ENCODE results near the gene MLH1. TPM values are rescaled to one million over a fixed set of nuclear protein-coding genes. Genes with fewer than 3 reads are reported as not detected.

The MLH1 gene
- total and polyA plus RNA-seq, 10 of the 15 experiments (the other 5 are each of a cell fraction or from before 2014, with no cell fraction given) = 58.6 to 109 (median 81.4) TPM

GRCh38 chr3:36992806-36993325, 452 bp upstream of the MLH1 start, which contains the start of gene EPM2AIP1 (continued):
- TF ChIP-seq E4F1 (IDR thresholded peaks at IDR 0.05; ENCODE audit: borderline replicate concordance, partially characterized antibody) (no peak), CTCF (IDR thresholded peaks at IDR 0.05 in 2 of 3, conservative IDR thresholded peaks at IDR 0.05 in 1 of 3; ENCODE audit: control insufficient read depth in 2 of 3, extremely low read depth in 1 of 3, insufficient read depth in 1 of 3, low read depth in 3 of 3, low read length in 3 of 3) (peak; percentile 18 to 33 (median 24); a peak in 4 of 6 replicates), WRNIP1 (IDR thresholded peaks at IDR 0.05; ENCODE audit: borderline replicate concordance, low read depth, low read length) (no peak), PML (IDR thresholded peaks at IDR 0.05; ENCODE audit: low read length) (peak; percentile 89; the same call in 1 of the 2 replicates), CREM (IDR thresholded peaks at IDR 0.05; ENCODE audit: low read depth) (peak; percentile 73), NRF1 (conservative IDR thresholded peaks at IDR 0.05; ENCODE audit: low read depth, low read length) (peak; percentile 38), MAX (IDR thresholded peaks at IDR 0.05; ENCODE audit: low read depth, low read length) (peak; percentile 35), ZNF592 (IDR thresholded peaks at IDR 0.05) (no peak), SKIL (IDR thresholded peaks at IDR 0.05; ENCODE audit: low read depth, poor library complexity, severe bottlenecking) (no peak), ZBED1 (IDR thresholded peaks at IDR 0.05; ENCODE audit: borderline replicate concordance) (no peak), SREBF2 (IDR thresholded peaks at IDR 0.05; ENCODE audit: low read length) (no peak), RAD51 (IDR thresholded peaks at IDR 0.05) (no peak), SPI1 (IDR thresholded peaks at IDR 0.05; ENCODE audit: borderline replicate concordance, insufficient read depth, low read depth, low read length) (no peak), KAT2A (conservative IDR thresholded peaks at IDR 0.05; ENCODE audit: control insufficient read depth, low read depth, low read length) (no peak), ZBTB4 (CRISPR knock-in tag; IDR thresholded peaks at IDR 0.05) (no peak)

All from GM12878 (cell line).